Fibroblast of skin of left quadriceps (primary cell): ENCODE measurements around the gene SATB1.
"Not testable (repeated sequence)": the region's sequence is repeated elsewhere in the genome, so short reads cannot be mapped to it uniquely, and the experiment has no call there.

Source experiments
- DNase-seq, 2 experiments: peaks; one replicate each; pipeline ENCODE4 v3.0.0-alpha.2; 2013; ENCODE audit warnings: low read depth in 2 of 2

SATB1 gene

DNA sequence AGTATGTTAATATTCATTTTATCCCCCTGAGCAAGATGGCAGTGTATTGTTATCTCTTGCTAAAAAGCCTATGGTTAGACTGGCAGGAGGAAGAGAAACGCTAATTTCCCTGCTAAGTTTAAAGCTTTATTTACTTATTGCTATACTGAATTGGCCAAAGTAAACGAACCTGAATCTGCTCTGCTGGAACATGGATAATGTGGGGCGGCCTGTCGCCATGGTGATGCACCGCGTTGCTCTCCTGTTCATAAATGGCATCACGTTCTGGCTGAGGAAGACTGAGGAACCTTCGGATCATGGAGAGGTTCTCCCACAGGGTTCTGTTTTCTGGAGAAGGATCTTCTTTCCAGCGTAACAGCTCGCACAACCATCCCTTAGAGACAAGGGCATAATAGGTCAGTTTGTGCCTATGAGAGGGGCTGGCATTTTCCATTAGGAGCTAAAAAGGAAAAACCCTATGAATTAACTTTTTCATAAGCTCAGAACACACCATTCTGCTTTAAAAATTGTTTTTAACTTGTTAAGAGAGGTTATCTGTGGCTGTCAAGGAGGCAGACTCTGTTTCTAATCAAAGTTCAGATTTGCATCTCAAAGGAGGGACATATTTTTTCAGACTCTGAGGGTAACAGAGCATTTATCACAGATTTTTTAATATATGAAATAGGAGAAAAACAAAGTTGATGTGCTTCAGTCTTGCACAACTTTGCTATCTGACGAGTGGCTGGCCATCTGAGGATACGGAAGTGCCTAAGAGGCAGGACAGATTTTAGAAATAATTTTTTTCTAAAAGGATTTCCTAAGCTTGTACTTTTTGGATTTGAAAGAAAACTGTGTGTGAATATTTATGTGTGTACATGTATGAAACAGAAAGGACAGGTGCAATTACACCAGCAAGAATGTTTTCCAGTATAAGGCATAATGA lies 73.1 kb downstream of the SATB1 start:
- DNase-seq = no peak

DNA sequence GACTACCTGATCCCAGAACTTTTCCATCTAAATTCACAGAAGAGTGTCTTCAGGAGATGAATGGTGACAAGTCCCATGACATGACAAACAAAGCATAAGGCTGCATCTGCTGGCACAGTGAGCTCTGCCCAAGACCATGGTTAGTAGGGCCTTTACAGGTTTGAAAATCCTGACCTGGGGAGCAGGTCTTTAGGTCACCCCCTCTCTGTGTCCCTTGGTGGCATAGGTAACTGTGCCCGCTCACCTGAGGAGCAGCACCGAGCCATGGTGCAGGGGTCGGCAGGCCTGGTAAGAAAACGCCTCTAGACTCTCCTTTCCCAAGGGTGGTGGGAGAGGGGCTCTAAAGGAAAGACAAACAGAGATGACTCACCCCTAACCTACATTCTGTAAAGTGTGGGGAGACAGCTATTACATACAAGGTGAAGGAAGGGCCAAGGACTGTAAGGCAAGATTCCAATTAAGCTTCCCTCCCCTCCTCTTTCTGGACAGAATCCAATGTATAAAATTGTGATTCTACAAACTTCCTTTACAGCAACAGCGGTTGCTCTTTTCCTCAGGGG lies 74.0 kb downstream of the SATB1 start:
- no peak for DNase-seq

DNA sequence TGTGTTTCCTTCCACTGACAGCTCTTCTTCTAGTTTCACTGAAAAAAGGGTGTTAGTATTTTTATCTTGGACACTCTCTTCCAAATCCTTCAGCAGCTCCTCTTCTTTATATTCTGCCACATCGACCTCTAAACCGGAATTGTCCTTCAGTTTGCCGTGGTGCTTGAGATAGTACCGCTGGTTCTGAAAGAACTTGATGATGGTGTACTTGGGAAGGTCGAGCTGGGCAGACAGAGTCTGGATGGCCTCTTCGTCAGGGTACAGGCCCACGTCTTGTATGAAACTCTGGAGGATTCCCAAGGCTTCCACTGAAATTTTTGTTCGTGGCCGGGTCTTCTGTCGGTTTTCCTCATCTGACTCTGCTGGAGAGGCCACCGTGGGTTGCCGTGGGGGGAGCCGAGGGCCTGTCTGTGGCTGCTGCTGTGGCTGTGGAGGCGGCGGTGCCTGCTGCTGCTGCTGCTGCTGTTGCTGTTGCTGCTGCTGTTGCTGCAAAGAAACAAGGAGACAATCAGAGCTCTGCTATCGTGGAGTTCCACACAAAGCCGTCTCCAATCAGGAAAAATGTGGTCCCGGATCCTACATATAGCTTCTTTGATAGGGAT lies 75.8 kb downstream of the SATB1 start:
- no peak for DNase-seq

DNA sequence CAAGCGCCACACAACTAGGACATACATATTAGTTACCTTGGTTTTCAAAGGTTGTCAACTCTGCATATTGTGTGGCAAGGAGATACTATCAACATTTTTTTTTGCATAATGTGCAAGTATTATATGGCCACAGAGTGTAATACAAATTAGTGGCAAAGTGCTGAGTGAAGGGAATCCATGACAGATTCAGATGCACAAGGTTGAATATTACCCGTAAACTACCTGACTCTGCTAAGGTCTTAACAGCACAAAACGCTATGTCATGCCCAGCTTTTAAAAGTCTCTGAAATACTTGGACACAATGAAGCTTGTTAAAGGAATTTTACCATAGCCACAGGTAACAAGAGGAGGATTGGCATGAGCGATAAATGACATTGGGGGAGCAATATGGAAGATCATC lies 79.0 kb downstream of the SATB1 start:
- no peak for DNase-seq

DNA sequence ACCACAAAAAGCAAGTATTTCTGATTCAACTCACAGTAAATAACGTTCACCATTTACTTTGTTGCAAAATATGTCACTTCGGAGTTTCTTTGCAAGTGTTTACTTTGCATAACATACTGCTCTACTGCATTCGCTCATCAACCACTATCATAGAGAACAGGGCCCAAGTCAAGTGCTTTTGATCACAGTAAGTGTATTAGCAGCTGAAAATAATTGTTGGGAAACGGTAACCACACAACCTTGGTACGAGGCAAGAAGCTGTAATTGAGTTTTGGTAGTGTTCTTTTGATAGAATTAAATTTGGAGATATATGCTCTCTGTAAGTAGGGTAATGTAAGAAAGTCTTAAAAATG lies 80.1 kb downstream of the SATB1 start:
- DNase-seq = no peak

DNA sequence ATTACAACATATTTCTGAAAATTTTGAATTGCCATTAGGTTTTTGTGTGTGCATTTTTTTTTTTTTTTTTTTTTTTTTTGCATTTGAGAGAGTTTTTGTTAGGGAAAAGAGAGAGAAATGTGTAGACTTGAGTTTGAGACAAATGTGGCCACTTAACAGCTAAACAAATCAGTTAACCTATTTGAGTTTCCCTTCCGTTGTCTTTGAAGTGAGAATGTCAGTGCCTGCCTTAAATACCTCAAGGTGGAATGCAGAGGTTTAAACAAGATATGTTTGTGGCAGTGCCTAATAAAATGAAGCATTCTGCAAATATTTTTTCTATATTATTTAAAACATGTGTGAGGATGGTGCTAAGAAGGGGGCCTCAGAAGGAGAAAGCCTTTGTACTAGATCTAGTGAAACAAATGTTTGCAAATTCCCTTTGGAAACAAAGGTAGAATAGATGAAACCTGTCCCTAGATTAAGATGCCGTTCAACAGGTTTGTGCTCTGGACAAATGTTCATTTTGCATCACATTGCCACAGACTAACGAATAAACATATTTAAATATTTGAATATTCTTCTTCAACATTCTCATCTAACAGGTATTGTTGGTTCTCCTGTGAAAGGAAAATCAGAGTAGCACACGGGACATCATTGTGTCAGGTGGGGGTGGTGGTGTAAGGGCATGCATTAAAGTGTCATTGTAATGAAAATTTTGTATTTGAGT lies 80.7 kb downstream of the SATB1 start:
- no peak for DNase-seq

DNA sequence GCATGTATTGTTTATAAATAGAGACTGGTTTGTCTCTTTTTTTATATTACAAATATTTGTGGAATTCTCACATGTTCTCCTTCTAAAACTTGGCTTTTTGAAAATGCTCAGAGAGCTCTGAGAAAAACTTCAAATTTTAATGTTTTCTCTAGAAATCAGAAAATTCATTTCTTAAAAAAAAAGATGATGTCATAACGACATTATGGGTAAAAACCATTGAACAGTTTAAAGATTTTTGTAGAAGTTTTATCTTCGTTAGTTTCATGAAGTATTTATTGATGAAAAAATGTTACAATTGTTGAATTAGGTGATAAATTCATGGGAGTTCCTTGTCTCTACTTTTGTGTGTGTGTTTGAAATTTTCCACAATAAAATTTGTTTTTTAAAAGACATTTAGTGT lies 81.3 kb downstream of the SATB1 start:
- DNase-seq = no peak

DNA sequence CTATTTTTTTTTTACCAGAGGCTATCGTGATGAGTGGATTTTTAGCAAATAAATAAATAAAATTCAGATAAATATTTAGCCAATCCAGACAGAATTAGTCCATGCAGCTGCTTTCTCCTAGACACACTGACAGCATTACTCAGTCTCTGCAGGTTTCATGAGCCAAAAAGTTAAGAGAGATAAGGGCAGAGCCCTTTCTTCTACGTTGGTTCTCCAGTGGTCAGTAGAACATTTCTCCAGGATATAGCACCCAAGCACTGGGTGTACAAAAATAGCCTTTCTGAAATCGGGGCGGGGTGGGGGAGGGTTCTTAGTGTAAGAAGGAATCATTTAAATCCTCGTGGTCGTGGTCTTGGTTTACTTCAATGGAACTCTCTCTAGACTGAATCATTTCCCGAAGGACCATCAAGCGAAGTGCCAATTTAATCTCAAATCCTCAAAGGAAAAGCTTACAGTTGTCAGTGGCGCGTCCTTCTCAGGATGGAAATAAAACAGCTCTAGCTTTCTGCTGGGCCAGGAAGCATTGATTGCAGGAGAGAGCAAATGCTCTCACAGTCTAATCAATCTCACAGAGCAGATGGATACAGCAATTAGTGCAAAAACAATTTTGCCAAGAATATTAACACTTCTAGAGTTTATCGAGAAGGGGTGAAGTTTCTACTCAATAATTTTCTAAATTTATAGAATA lies 86.2 kb downstream of the SATB1 start:
- no peak for DNase-seq

DNA sequence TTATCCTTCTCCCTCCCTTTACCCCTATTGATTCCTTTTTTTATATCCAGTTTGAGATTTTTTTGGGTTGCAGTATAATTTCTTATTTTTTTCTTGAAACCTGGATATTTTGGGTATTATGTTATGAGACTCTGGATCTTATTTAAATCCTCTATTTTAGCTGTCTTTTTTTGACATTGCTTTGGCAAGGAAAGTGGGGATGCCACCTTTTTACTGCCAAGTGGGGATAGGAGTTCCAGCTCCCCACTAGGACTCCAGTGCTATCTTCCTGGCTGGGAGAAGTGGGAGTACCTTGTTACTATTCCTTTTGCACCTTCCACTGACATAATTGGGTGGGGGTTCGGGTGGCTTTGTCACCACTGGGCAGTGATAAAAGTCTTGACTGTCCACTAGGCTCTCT lies 87.9 kb downstream of the SATB1 start:
- DNase-seq = no peak

DNA sequence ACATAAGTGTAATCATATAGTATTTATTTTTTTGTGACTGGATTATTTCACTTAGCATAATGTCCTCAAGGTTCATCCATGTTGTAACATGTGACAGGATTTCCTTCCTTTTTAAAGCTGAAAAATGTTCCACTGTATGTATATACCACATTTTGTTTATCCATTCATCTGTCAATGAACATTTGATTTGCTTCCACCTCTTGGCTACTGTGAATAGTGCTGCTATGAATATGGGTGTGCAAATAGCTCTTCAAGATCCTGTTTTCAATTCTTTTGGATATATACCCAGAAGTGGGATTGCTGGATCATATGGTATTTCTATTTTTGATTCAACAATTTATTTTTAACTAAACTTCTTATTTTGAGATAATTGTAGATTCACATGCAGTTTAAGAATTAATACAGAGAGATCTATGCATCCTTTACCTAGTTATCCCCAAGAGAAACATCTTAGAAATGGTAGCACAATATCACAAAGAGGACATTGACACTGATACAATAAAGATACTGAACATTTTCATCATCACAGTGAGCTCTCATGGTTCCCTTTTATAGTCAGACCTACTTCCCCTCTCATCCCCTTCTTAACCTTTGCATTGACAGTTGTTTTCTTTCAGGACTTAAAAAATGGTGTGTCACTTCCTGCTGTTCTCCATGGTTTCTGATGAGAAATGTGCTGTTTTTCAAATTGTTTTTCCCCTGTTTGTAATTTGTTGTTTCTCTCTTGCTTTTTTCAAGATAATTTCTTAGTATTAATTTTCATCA lies 90.1 kb downstream of the SATB1 start:
- DNase-seq = no peak

DNA sequence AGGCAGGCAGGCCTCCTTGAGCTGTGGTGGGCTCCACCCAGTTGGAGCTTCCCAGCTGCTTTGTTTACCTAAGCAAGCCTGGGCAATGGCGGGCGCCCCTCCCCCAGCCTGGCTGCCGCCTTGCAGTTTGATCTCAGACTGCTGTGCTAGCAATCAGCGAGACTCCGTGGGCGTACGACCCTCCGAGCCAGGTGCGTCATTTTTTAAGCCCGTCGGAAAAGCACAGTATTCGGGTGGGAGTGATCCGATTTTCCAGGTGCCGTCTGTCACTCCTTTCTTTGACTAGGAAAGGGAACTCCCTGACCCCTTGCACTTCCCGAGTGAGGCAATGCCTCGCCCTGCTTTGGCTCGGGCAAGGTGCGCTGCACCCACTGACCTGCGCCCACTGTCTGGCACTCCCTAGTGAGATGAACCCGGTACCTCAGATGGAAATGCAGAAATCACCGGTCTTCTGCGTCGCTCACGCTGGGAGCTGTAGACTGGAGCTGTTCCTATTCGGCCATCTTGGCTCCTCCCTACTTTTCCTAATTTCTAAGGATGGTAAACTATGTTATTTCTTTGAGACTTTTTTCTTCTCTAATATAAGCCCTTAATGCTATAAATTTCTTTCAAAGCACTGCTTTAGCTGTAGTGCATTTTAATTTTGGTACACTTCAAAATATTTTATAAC lies 94.2 kb downstream of the SATB1 start:
- DNase-seq = not testable (repeated sequence)

DNA sequence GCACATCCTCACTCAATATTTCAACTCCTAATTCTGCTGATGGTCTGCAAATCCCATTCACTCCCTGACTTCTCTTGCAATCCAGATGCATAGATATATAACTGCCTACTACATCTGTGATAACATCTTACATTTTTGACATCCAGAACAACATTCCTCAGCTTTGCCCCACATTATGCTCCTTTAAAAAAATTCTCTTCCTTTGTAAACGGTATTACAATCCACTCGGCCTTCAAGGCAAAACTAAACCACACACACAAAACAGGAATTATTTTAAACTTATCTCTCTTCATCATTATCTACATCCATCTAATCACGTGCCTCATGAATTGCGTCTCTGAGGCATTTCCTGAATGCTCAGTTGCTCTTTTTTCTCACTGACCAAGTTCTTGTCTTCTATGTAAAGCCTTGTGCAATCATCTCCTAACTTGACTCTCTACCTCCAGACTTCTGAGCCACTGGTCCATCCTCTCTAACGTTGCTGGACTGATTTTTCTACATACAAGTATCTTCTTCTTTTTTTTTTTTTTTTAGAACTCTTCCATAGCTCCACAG lies 117.0 kb downstream of the SATB1 start:
- DNase-seq = no peak

DNA sequence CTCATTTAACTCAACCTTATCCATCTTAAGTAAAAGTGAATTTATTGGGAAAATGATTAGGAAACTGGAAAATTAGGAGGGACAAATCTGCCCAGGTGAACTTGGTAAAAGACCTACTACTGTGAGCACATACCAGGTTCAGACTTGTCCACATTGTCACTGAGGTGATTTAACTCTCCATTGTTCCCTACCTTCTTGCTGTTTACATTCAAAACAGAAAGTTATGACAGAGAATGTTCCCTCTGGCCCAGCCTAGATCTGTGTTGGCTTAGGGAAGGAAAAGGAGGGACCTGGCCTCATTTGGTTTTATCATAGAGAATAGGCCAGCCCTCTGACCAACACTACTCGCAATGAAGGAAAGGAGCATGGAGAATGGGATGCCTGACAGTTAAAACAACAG lies 117.6 kb downstream of the SATB1 start:
- DNase-seq = no peak

DNA sequence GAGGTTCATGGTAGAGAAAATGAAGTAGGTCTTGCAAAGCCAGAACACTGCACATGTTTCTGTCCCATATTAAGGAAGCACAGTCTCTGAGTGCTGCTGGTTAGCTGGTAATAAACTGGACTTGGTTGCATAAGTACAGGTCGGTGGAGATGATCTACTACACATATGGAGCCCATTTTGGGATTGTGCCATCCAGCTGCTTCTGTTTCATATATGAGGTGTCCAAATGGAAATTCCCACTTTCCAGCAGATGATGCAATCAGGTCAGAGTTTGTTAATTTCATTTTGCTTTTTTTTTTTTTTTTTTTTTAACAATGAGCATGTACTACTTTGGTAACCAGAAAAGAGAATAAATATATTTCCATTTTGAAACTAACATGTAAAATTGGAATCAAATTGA lies 122.6 kb downstream of the SATB1 start:
- DNase-seq = peak; percentile 49 to 53

DNA sequence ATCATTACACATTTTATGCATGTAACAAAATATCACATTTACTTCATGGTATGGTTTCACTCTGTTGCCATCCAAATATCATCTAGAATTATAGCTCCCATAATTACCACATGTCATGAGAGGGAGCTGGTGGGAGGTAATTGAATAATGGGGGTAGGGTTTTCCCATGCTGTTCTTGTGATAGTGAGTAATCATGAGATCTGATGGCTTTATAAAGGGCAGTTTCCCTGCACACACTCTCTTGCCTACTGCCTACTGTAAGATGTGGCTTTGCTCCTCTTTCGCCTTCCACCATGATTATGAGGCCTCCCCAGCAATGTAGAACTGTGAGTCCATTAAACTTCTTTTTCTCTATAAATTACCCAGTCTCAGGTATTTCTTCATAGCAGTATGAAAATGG lies 123.4 kb downstream of the SATB1 start:
- no peak for DNase-seq

DNA sequence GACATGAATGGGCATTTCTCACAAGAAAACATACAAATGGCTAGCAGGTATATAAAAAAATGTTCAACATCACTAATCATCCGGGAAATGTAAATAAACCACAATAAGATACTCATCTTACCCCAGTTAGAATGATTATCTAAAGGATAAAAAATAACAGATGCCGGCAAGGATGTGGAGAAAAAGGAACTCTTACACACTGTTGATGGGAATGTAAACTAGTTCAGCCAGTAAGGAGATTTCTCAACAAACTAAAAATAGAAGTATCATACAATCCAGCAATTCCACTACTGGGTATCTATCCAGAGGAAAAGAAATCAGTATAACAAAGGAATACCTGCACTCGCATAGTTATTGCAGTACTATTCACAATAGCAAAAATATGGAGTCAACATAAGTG lies 124.2 kb downstream of the SATB1 start:
- DNase-seq = no peak

DNA sequence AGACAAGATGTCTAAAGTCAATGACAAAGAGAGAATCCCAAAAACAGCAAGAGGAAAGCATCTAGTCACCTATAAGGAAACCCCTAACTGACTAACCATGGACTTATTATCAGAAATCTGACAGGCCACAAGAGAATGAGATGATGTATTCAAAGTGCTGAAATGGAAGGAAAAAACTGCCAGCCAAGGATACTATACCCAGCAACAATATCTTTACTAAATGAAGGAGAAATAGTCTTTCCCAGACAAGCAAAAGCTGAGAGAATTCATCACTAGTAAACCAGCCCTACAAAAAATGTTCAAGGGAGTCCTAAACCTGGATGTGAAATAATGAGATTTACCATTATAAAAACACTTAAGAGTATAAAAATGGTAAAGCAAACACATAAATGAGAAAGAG lies 128.0 kb downstream of the SATB1 start:
- no peak for DNase-seq
